ENCODE results near the gene NOX3.
"Not testable (repeated sequence)": the region's sequence is repeated elsewhere in the genome, so short reads cannot be mapped to it uniquely, and the experiment has no call there.

The NOX3 gene

GRCh38 chr6:155486721-155487294, 31.2 kb upstream of the NOX3 start:
- Mint-ChIP-seq H3K27me3 (no peaks in the 10 kb centered on the region), H3K4me1 (no peaks in the 10 kb centered on the region), H3K9me3 (no peaks in the 10 kb centered on the region), H3K27ac (no peak overlapping the region), H3K4me3 (no peak overlapping the region)
- no peak for ATAC-seq
- DNase-seq: no peak

GRCh38 chr6:155485756-155486155, 30.1 kb upstream of the NOX3 start:
- DNase-seq: no peak
- no peaks in the 10 kb centered on the region for H3K27me3 Mint-ChIP-seq
- no peaks in the 10 kb centered on the region for H3K9me3 Mint-ChIP-seq

GRCh38 chr6:155483858-155484257, 28.2 kb upstream of the NOX3 start:
- DNase-seq (no peak), ATAC-seq (no peak)
- H3K27ac Mint-ChIP-seq: no peak overlapping the region

More at GRCh38 chr6:155485756-155486155, 30.1 kb upstream of the NOX3 start:
- no peak overlapping the region for H3K4me3 Mint-ChIP-seq
- no peak for ATAC-seq
- H3K27ac Mint-ChIP-seq: no peak overlapping the region
- H3K4me1 Mint-ChIP-seq: no peaks in the 10 kb centered on the region

GRCh38 chr6:155481215-155481614, 25.6 kb upstream of the NOX3 start:
- Mint-ChIP-seq H3K27me3 (no peaks in the 10 kb centered on the region), H3K27ac (no peak overlapping the region), H3K9me3 (no peaks in the 10 kb centered on the region), H3K4me1 (peaks cover 4% of the 10 kb centered on the region), H3K4me3 (no peak overlapping the region)
- DNase-seq: no peak
- no peak for ATAC-seq

More at GRCh38 chr6:155483858-155484257, 28.2 kb upstream of the NOX3 start:
- Mint-ChIP-seq H3K9me3 (no peaks in the 10 kb centered on the region), H3K4me1 (peaks cover 4% of the 10 kb centered on the region), H3K4me3 (no peak overlapping the region), H3K27me3 (no peaks in the 10 kb centered on the region)

GRCh38 chr6:155473741-155474140, 18.1 kb upstream of the NOX3 start:
- no peak overlapping the region for H3K27ac Mint-ChIP-seq
- ATAC-seq (no peak), DNase-seq (no peak)
- no peaks in the 10 kb centered on the region for H3K27me3 Mint-ChIP-seq
- H3K9me3 Mint-ChIP-seq: peaks cover 8 to 25% of the 10 kb centered on the region in 2 donors
- H3K4me3 Mint-ChIP-seq: no peak overlapping the region
- peaks cover 6% of the 10 kb centered on the region for H3K4me1 Mint-ChIP-seq

GRCh38 chr6:155472886-155473285, 17.2 kb upstream of the NOX3 start:
- Mint-ChIP-seq H3K4me1 (peaks cover 6% of the 10 kb centered on the region), H3K9me3 (peaks cover 16 to 34% of the 10 kb centered on the region in 2 donors), H3K27me3 (no peaks in the 10 kb centered on the region), H3K27ac (no peak overlapping the region), H3K4me3 (no peak overlapping the region)
- ATAC-seq (no peak), DNase-seq (no peak)

- peaks cover 29 to 51% of the 10 kb centered on the region in 2 donors for H3K9me3 Mint-ChIP-seq
- H3K27ac Mint-ChIP-seq, DNase-seq, ATAC-seq, H3K4me3 Mint-ChIP-seq, H3K27me3 Mint-ChIP-seq, H3K4me1 Mint-ChIP-seq: not testable (repeated sequence)
Measured at GRCh38 chr6:155470979-155471616, 15.5 kb upstream of the NOX3 start.

GRCh38 chr6:155468543-155468942, 12.9 kb upstream of the NOX3 start:
- not testable (repeated sequence) for ATAC-seq, H3K27me3 Mint-ChIP-seq, DNase-seq, H3K4me3 Mint-ChIP-seq
- H3K9me3 Mint-ChIP-seq: peaks cover 43 to 74% of the 10 kb centered on the region in 2 donors
- H3K4me1 Mint-ChIP-seq: peaks cover 10% of the 10 kb centered on the region
- H3K27ac Mint-ChIP-seq: peak overlapping the region in 1 of 2 donors; percentile 19

GRCh38 chr6:155466539-155466938, 10.9 kb upstream of the NOX3 start:
- H3K4me3 Mint-ChIP-seq: no peak overlapping the region
- no peak overlapping the region for H3K27ac Mint-ChIP-seq
- no peak for DNase-seq
- no peaks in the 10 kb centered on the region for H3K27me3 Mint-ChIP-seq
- no peak for ATAC-seq
- H3K9me3 Mint-ChIP-seq: peaks cover 43 to 74% of the 10 kb centered on the region in 2 donors
- H3K4me1 Mint-ChIP-seq: peaks cover 10% of the 10 kb centered on the region

- DNase-seq (no peak), ATAC-seq (no peak)
- Mint-ChIP-seq H3K4me3 (no peak overlapping the region), H3K4me1 (peaks cover 20% of the 10 kb centered on the region), H3K27ac (no peak overlapping the region), H3K27me3 (no peaks in the 10 kb centered on the region), H3K9me3 (peaks cover 16 to 27% of the 10 kb centered on the region in 2 donors)
Measured at GRCh38 chr6:155461556-155461955, 5.9 kb upstream of the NOX3 start.

GRCh38 chr6:155454471-155454870, 1.2 kb downstream of the NOX3 start:
- ATAC-seq (no peak), DNase-seq (no peak)
- peaks cover 10% of the 10 kb centered on the region for H3K27me3 Mint-ChIP-seq
- H3K9me3 Mint-ChIP-seq: no peaks in the 10 kb centered on the region
- H3K4me1 Mint-ChIP-seq: peaks cover 16% of the 10 kb centered on the region
- peak overlapping the region in 1 of 2 donors; percentile 23 for H3K27ac Mint-ChIP-seq
- no peak overlapping the region for H3K4me3 Mint-ChIP-seq

GRCh38 chr6:155454008-155454407, 1.6 kb downstream of the NOX3 start:
- Mint-ChIP-seq H3K27me3 (peaks cover 15% of the 10 kb centered on the region), H3K4me3 (no peak overlapping the region), H3K9me3 (no peaks in the 10 kb centered on the region), H3K4me1 (peaks cover 20% of the 10 kb centered on the region), H3K27ac (no peak overlapping the region)
- no peak for DNase-seq
- ATAC-seq: no peak

- ATAC-seq: no peak
- H3K9me3 Mint-ChIP-seq: no peaks in the 10 kb centered on the region
- H3K4me3 Mint-ChIP-seq: no peak overlapping the region
- H3K27me3 Mint-ChIP-seq: peaks cover 18% of the 10 kb centered on the region
- H3K4me1 Mint-ChIP-seq: peaks cover 22% of the 10 kb centered on the region
- DNase-seq: no peak
- H3K27ac Mint-ChIP-seq: no peak overlapping the region
Measured at GRCh38 chr6:155452576-155452975, 3.1 kb downstream of the NOX3 start.

- not testable (repeated sequence) for H3K27ac Mint-ChIP-seq, DNase-seq, ATAC-seq, H3K4me3 Mint-ChIP-seq, H3K9me3 Mint-ChIP-seq
- Mint-ChIP-seq H3K27me3 (peaks cover 18% of the 10 kb centered on the region), H3K4me1 (peaks cover 22% of the 10 kb centered on the region)
Measured at GRCh38 chr6:155451530-155451929, 4.1 kb downstream of the NOX3 start.

- H3K27me3 Mint-ChIP-seq: peaks cover 18% of the 10 kb centered on the region
- H3K4me1 Mint-ChIP-seq: peaks cover 27% of the 10 kb centered on the region
- H3K27ac Mint-ChIP-seq: no peak overlapping the region
- no peak for ATAC-seq
- H3K9me3 Mint-ChIP-seq: no peaks in the 10 kb centered on the region
- H3K4me3 Mint-ChIP-seq: no peak overlapping the region
- no peak for DNase-seq
Measured at GRCh38 chr6:155450240-155450581, 5.4 kb downstream of the NOX3 start.

GRCh38 chr6:155449450-155450239, 6.0 kb downstream of the NOX3 start:
- Mint-ChIP-seq H3K4me1 (peaks cover 33% of the 10 kb centered on the region), H3K27ac (no peak overlapping the region), H3K9me3 (no peaks in the 10 kb centered on the region), H3K27me3 (peaks cover 18% of the 10 kb centered on the region), H3K4me3 (no peak overlapping the region)
- no peak for DNase-seq
- ATAC-seq: no peak

Measured in stimulated activated naive CD8-positive, alpha-beta T cell treated with anti-CD3 and anti-CD28 coated beads, Interleukin-15, amount 100 ng/mL, for 72 hours (primary cell).